ENCODE measurements around the gene USP3.

USP3 gene

DNA sequence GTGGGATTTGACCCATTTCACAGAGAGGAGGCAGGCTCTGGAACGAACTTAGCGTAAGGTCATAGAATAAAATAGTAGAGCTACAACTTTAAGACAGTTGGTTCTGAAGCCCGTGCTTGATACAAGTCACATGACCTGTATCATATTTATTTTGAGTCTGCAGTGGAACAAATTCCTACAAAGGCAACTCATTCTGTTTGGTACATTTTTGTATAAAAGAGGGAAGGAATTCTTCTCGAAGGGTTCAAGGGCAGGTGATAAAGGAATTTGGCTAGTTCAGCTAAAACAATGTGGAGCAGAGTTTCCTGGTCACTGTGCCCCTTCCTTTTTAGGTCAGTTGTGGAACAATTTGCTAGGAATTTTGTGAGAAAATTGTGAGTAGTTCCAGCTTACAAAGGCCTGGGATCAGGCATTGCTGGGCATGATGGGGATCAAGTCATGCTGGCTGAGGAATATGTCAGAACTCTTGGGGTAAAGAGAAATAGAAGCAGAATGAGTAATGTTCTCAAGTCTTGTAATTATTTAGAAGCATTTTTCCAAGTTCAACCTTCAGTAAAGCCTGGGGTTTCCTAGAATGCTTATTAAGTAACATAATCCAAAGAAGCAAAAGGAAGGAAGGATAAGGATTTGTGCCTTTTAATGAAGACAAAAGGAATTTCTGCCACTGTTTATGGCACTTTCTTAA, 19.1 kb downstream of the USP3 start:
- H3K4me3 ChIP-seq = peak overlapping the region; percentile 51
- DNase-seq (ENCODE audit: low spot score) = no peak
- H3K27ac ChIP-seq = peak overlapping the region; percentile 44 to 78
- TF ChIP-seq, protein P1, sequence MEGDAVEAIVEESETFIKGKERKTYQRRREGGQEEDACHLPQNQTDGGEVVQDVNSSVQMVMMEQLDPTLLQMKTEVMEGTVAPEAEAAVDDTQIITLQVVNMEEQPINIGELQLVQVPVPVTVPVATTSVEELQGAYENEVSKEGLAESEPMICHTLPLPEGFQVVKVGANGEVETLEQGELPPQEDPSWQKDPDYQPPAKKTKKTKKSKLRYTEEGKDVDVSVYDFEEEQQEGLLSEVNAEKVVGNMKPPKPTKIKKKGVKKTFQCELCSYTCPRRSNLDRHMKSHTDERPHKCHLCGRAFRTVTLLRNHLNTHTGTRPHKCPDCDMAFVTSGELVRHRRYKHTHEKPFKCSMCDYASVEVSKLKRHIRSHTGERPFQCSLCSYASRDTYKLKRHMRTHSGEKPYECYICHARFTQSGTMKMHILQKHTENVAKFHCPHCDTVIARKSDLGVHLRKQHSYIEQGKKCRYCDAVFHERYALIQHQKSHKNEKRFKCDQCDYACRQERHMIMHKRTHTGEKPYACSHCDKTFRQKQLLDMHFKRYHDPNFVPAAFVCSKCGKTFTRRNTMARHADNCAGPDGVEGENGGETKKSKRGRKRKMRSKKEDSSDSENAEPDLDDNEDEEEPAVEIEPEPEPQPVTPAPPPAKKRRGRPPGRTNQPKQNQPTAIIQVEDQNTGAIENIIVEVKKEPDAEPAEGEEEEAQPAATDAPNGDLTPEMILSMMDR (IDR thresholded peaks at IDR 0.05) = no peak

DNA sequence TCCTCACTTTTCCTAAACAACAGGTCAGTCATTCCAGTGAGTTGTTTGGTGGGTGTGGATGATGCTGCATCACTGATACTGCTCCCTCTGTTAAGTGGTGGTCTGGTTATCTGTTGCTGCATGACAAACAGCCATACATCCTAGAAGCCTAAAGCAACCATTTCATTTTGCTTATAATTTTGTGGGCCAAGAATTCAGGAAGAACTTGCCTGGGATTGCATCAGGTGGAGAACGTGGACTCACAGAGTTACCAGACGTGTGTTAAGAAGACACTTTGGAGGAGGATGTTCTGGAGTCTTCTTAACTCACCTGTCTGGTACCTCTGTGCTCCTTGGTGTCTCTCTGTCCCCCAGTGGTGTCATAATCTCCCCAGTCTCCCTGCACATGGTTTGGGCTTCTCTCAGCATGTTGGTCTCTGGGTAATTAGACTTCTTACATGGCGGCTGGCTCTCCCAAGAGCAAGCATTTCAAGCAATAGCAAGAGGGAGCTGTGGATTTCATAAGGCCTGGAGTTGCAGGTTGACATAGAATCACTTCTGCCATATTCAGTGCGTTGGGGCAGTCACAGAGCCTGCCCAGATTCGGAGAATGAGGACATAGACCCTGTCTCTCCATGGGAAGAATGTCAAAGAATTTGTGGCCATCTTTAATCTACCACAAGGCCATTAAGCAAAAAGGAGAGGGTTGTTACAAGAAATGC, 20.1 kb downstream of the USP3 start:
- H3K27ac ChIP-seq = peak overlapping the region; percentile 44 to 78
- H3K4me3 ChIP-seq = peak overlapping the region; percentile 11

DNA sequence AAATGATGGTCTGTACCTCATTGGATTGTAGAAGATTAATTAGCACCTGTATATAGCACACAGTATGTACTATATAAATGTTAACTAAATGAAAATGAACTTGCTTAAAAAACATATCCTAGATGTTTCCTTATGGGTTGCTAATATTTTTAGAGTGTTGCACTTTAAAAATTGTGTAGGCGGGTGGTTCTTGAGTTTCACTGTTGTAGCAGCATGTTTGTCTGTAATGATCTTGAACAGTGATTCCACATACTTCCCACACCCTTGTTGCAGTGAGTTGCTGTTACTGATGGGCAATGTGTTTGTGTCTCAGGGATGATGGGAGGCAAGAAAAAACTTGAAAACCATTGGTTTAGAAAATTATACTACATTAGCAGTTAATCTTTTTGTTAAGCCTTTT, 22.0 kb downstream of the USP3 start:
- TF ChIP-seq, protein P1 (IDR thresholded peaks at IDR 0.05) = no peak
- DNase-seq (ENCODE audit: low spot score) = no peak
- H3K27ac ChIP-seq = no peak overlapping the region
- H3K4me3 ChIP-seq = no peak overlapping the region

More for the DNA sequence above, 20.1 kb downstream of the USP3 start:
- TF ChIP-seq, protein P1 (IDR thresholded peaks at IDR 0.05) = no peak
- no peak for DNase-seq (ENCODE audit: low spot score)

DNA sequence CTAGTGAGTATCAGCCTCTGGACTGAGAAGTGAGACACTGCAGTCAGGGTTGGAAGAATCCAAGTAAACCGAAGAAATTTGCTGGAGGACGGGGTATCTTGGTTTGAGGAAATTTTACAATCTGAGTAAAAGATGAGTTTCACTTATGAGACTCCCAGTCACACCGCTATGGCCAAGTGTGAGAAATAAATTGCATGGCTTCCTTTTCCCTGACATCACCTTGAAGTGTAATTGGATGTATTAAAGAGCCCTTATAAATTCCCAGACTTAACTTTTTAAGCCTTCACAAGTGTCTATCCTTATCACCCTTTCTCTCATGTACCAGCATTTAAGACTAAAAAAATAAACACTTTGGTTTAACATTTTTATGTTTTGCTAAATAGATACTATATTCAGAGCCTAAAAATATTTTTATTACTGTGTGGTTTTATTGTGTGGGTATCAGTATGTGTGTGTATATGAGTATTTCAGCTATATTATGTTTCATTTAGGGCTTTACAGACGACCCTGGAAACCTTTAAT, 23.8 kb downstream of the USP3 start:
- TF ChIP-seq, protein P1 (IDR thresholded peaks at IDR 0.05) = no peak
- no peak overlapping the region for H3K4me3 ChIP-seq
- no peak overlapping the region for H3K27ac ChIP-seq
- DNase-seq (ENCODE audit: low spot score) = no peak

DNA sequence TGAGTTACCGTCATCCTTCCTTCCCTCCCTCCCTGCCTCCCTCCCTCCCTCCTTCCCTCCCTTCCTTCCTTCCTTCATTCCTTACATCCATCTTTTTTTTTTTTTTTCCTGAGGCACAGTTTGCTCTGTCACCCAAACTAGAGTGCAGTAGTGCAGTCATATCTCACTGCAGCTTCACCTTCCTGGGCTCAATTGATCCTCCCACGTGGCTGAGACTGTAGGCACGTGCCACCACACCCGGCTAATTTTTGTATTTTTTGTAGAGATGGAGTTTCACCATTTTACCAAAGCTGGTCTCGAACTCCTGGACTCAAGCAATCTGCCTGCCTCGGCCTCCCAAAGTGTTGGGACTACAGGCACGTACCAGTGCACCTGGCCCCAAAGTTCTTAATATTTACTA, 25.8 kb downstream of the USP3 start:
- DNase-seq (ENCODE audit: low spot score) = no peak
- Histone ChIP-seq H3K4me3 (no peak overlapping the region), H3K27ac (no peak overlapping the region)
- TF ChIP-seq, protein P1 (IDR thresholded peaks at IDR 0.05) = no peak

DNA sequence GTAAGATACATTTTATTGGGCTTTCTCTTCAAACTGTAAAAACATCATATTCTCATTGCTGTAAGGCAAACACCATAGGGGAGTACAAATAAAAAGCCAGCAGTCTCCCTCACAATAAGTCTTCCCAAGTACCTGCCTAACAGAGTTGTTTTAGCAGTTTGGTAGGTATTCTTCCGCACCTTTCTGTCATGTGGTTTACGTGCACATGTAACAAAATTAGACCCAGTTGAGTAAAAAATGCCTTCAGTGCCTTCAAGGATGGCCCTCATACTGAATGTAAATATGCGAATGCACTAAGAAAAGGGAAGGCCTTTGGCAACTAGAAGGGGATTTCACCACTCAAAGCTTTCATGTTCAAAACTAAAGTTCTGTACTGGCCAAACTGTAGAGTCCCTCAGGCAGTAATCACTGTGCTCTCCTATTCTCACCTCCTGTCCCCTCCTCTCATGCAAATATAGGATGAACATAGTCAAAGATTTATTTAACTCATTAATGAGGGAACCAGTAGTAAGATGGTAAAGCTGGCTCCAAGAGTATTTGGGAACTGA, 26.4 kb downstream of the USP3 start:
- TF ChIP-seq, protein P1 (IDR thresholded peaks at IDR 0.05) = no peak
- H3K27ac ChIP-seq = no peak overlapping the region

More for the DNA sequence above, 26.4 kb downstream of the USP3 start:
- no peak for DNase-seq (ENCODE audit: low spot score)
- no peak overlapping the region for H3K4me3 ChIP-seq

Measured in coronary artery (tissue), 2 donors.